K562 (cell line): ENCODE measurements around the gene SEC14L1. TPM values are rescaled to one million over a fixed set of nuclear protein-coding genes. Genes with fewer than 3 reads are reported as not detected.

Experiments used
- ATAC-seq: fragments of 200-7000 bp; cut with Tn5 transposase; 3 replicates; pipeline ENCODE4 v1.9.1; 2020; ENCODE audit warnings: moderate library complexity
- BruUV-seq: library from RNA; stranded (reverse); fragments of 400-500 nt; replicated peaks from 2 replicates; lab custom pipeline; 2021; lab: Mats Ljungman, UMichigan
- CTCF ChIA-PET: fragments of 300-600 bp; formaldehyde crosslinking; extraction: SDS; loops from one replicate; lab custom pipeline; 2021; ENCODE audit warnings: low intra/inter-chr PET ratio; lab: Yijun Ruan, JAX
- POLR2A ChIA-PET: fragments of 300-600, 350-650 bp; sonication (Branson Sonifier 250); formaldehyde crosslinking; extraction: SDS; loops from one replicate; lab custom pipeline; 2021; ENCODE audit warnings: antibody characterized with exemption, inconsistent platforms; lab: Yijun Ruan, JAX
- DNase-seq, 4 experiments: peaks; one replicate each; pipeline versions ENCODE4 v3.0.0 to v3.0.0-alpha.2; 2011 to 2018; ENCODE audit warnings: low spot score in 3 of 4, mixed read lengths in 3 of 4; ENCODE audit errors: extremely low read depth in 1 of 4
- FAIRE-seq: peaks from 2 replicates; lab custom pipeline; 2011; peaks lifted over from hg19 to GRCh38; lab: Jason Lieb, UNC
- H2AFZ ChIP-seq: 2 replicates; pipeline ENCODE4 v1.6.0; 2011; ENCODE audit warnings: low read depth, low read length, control low read depth, inconsistent platforms
- H3K27ac ChIP-seq: fragments of 200-600 bp; 3 replicates; pipeline ENCODE4 v1.8.0; 2011; ENCODE audit warnings: low read depth, mild to moderate bottlenecking, control low read depth, inconsistent platforms, low read length, moderate library complexity, mixed read lengths; ENCODE audit errors: extremely low read depth
- H3K27me3 ChIP-seq, 2 experiments: fragments of 300-600 bp in 1 of 2; 2 replicates in 1 of 2; 3 replicates in 1 of 2; pipeline versions ENCODE4 v1.6.0 to v1.8.0; 2011; ENCODE audit warnings: inconsistent platforms in 2 of 2, low read length in 2 of 2, mild to moderate bottlenecking in 1 of 2, mixed read lengths in 1 of 2, moderate library complexity in 1 of 2; ENCODE audit not compliant: control insufficient read depth in 2 of 2, insufficient read depth in 2 of 2
- H3K36me3 ChIP-seq: fragments of 300-600 bp; 3 replicates; pipeline ENCODE4 v1.8.0; 2011; ENCODE audit warnings: mild to moderate bottlenecking, low read length, inconsistent platforms; ENCODE audit not compliant: control insufficient read depth, insufficient read depth
- H3K4me1 ChIP-seq, 2 experiments: fragments of 200-600 bp in 1 of 2; replicated peaks in 1 of 2; 2 replicates in 1 of 2; 3 replicates in 1 of 2; pipeline versions ENCODE4 v1.5.1 to v1.8.0; 2011; ENCODE audit warnings: inconsistent platforms in 2 of 2, low read length in 2 of 2, mild to moderate bottlenecking in 1 of 2, mixed read lengths in 1 of 2, moderate library complexity in 1 of 2; ENCODE audit not compliant: control insufficient read depth in 2 of 2, insufficient read depth in 2 of 2
- H3K4me2 ChIP-seq: 2 replicates; pipeline ENCODE4 v1.6.1; 2011; ENCODE audit warnings: low read length, control low read depth, inconsistent platforms, mixed read lengths; ENCODE audit not compliant: insufficient read depth
- H3K4me3 ChIP-seq: fragments of 200-600 bp; sonication (generic), shearing (Covaris generic); 2 replicates; pipeline ENCODE4 v1.5.1; 2016; ENCODE audit warnings: control low read depth, inconsistent platforms
- H3K79me2 ChIP-seq: fragments of 200-600 bp; 3 replicates; pipeline ENCODE4 v1.8.0; 2011; ENCODE audit warnings: low read length, inconsistent platforms; ENCODE audit not compliant: control insufficient read depth, insufficient read depth
- H3K9ac ChIP-seq, 2 experiments: 2 replicates each; pipeline versions ENCODE4 v1.6.0 to v1.6.1; 2011; ENCODE audit warnings: low read depth in 2 of 2, low read length in 2 of 2, control low read depth in 1 of 2, inconsistent platforms in 1 of 2, mild to moderate bottlenecking in 1 of 2, mixed read lengths in 1 of 2; ENCODE audit not compliant: insufficient read depth in 1 of 2
- H3K9me1 ChIP-seq: one replicate; pipeline ENCODE4 v1.6.0; 2011; ENCODE audit warnings: inconsistent platforms, mild to moderate bottlenecking, low read length, moderate library complexity; ENCODE audit not compliant: control insufficient read depth, insufficient read depth
- H3K9me3 ChIP-seq: replicated peaks from 2 replicates; pipeline ENCODE4 v1.5.1; 2011; ENCODE audit warnings: low read depth, low read length, inconsistent platforms; ENCODE audit not compliant: control insufficient read depth, insufficient read depth
- H4K20me1 ChIP-seq: replicated peaks from 2 replicates; pipeline ENCODE4 v1.6.1; 2011; ENCODE audit warnings: low read length, inconsistent platforms, mixed read lengths; ENCODE audit not compliant: control insufficient read depth, insufficient read depth
- MNT ChIP-seq, 2 experiments: fragments of 450-650 bp; conservative IDR thresholded peaks; 2 replicates each; pipeline ENCODE4 v1.6.1; 2017; ENCODE audit warnings: mild to moderate bottlenecking in 2 of 2, moderate library complexity in 2 of 2
- TCFL5 ChIP-seq: fragments of 250-450 bp; sonication (Bioruptor Pico); conservative IDR thresholded peaks from 2 replicates; pipeline ENCODE4 v1.6.1; 2021; ENCODE audit warnings: mild to moderate bottlenecking, moderate library complexity, matching md5 sums
- THRAP3 ChIP-seq: fragments of 450-650 bp; IDR thresholded peaks from 2 replicates; pipeline ENCODE4 v1.6.1; 2016; ENCODE audit warnings: mild to moderate bottlenecking, inconsistent platforms, borderline replicate concordance
- ZBTB11 ChIP-seq, 3 experiments: fragments of 200-800 bp in 1 of 3; fragments of 250-450 bp in 1 of 3; fragments of 450-650 bp in 1 of 3; sonication (Bioruptor Pico) in 1 of 3; sonication (Bioruptor generic) in 1 of 3; formaldehyde crosslinking in 1 of 3; IDR thresholded peaks; 2 replicates each; pipeline versions ENCODE4 v1.6.1 to v1.8.0; 2016 to 2022; ENCODE audit warnings: mild to moderate bottlenecking in 2 of 3, missing genetic modification characterization in 2 of 3, missing compliant biosample characterization in 1 of 3, moderate library complexity in 1 of 3
- WGBS: fragments of 100-300 bp; shearing (Covaris generic); methylation state at CpG from one replicate; pipeline ENCODE4 v1.1.6; 2016; ENCODE audit warnings: low coverage, mixed read lengths; ENCODE audit not compliant: insufficient coverage; ENCODE audit errors: missing lambda C conversion rate; 5-methylcytosine and 5-hydroxymethylcytosine counted together
- in situ Hi-C: fragments of 300-500 bp; cut with MboI; formaldehyde crosslinking; loops from 4 replicates; pipeline ENCODE4 v1.15.0; 2018; ENCODE audit warnings: inconsistent platforms, mixed read lengths
- intact Hi-C: fragments of 100-400 bp; cut with micrococcal nuclease; formaldehyde crosslinking; loops from 2 replicates; pipeline ENCODE4 v1.14.2; 2022
- polyA plus RNA-seq, 8 experiments: library from polyadenylated mRNA; depleted of rRNA in 4 of 8; stranded (reverse) in 5 of 8; unstranded in 3 of 8; fragments of >200 nt; fragmentation: Nextera tagmentation in 2 of 8; fragmentation: Illumina TruSeq in 1 of 8; extraction: Ambion mirVana in 2 of 8; extraction: Trizol in 1 of 8; gene quantifications; 2 replicates each; pipeline versions ENCODE4 v1.2.1 to v1.2.3, GENCODE V29; 2011 to 2014; ENCODE audit warnings: inconsistent platforms in 1 of 8, missing spikeins in 1 of 8
- total RNA-seq, 7 experiments: library from RNA; depleted of rRNA in 6 of 7; stranded (reverse); fragments of >200 nt in 6 of 7; fragmentation: Illumina TruSeq in 2 of 7; extraction: Trizol in 2 of 7; gene quantifications; 2 replicates each; pipeline versions ENCODE4 v1.2.1 to v1.2.3, GENCODE V29; 2011 to 2021; ENCODE audit warnings: low replicate concordance in 1 of 7

Gene SEC14L1
- total and polyA plus RNA-seq, 9 of the 15 experiments (the other 6 are each of a cell fraction or from before 2014, with no cell fraction given): 3.1 to 39.7 (median 15.2) TPM

GRCh38 chr17:77165577-77165976 is 24.8 kb downstream of the SEC14L1 start:
- no peaks in the 10 kb centered on the region for H3K9me1 ChIP-seq
- peaks cover 3% of the 10 kb centered on the region; the same call in 1 of the 3 replicates for H3K36me3 ChIP-seq
- no peak overlapping the region for H2AFZ ChIP-seq
- peaks cover 27 to 42% of the 10 kb centered on the region in 2 experiments for H3K4me1 ChIP-seq
- WGBS: 47% methylated on average over 1 of the region's 1 CpG
- CTCF ChIA-PET: no interaction called here
- ATAC-seq: no peak
- H3K79me2 ChIP-seq: peaks cover 71% of the 10 kb centered on the region
- no peaks in the 10 kb centered on the region for H3K27me3 ChIP-seq
- intact Hi-C loops (no loop called here), in situ Hi-C loops (no loop called here)
- peaks cover 25% of the 10 kb centered on the region for H3K9me3 ChIP-seq
- no peak for FAIRE-seq
- no peak for DNase-seq
- no peaks in the 10 kb centered on the region for H4K20me1 ChIP-seq
- no peak overlapping the region for H3K9ac ChIP-seq
- no peak overlapping the region for H3K27ac ChIP-seq
- peak overlapping the region; percentile 4; the same call in 1 of the 2 replicates for H3K4me2 ChIP-seq
- no TSS peak for BruUV-seq
- TF ChIP-seq ZBTB11 (CRISPR knock-in tag; IDR thresholded peaks at IDR 0.05) (no peak), MNT (conservative IDR thresholded peaks at IDR 0.05) (no peak), THRAP3 (no peak), TCFL5 (no peak)
- no peak overlapping the region for H3K4me3 ChIP-seq
- POLR2A ChIA-PET: no interaction called here
